ENCODE data around the gene NXPE3.
A peak's percentile ranks its signal among the peaks of the same experiment; 100 is the strongest.

Gene NXPE3

GRCh38 chr3:101868534-101869464 is 89.8 kb downstream of the NXPE3 start:
- no peaks in the 10 kb centered on the region for H3K36me3 ChIP-seq (ENCODE audit: control insufficient read depth in 1 of 2, insufficient read depth in 2 of 2, low read length in 2 of 2)
- H3K4me3 ChIP-seq (ENCODE audit: low read depth in 1 of 2, low read length in 2 of 2): peak overlapping the region in 1 of 2 donors; percentile 33
- H3K9ac ChIP-seq (ENCODE audit: low read depth in 1 of 2, low read length in 2 of 2): no peak overlapping the region
- H3K27me3 ChIP-seq (ENCODE audit: control insufficient read depth in 1 of 2, insufficient read depth in 2 of 2, low read length in 2 of 2): no peaks in the 10 kb centered on the region
- H3K9me3 ChIP-seq (ENCODE audit: control insufficient read depth in 1 of 2, low read length in 2 of 2): no peaks in the 10 kb centered on the region
- H3K4me1 ChIP-seq (ENCODE audit: control insufficient read depth in 1 of 2, insufficient read depth in 2 of 2, low read length in 2 of 2): peaks cover 11 to 16% of the 10 kb centered on the region in 2 donors
- H3K27ac ChIP-seq (ENCODE audit: low read depth, low read length): no peak overlapping the region

GRCh38 chr3:101870138-101870537 is 91.1 kb downstream of the NXPE3 start:
- Histone ChIP-seq H3K9me3 (ENCODE audit: control insufficient read depth in 1 of 2, low read length in 2 of 2) (no peaks in the 10 kb centered on the region), H3K27me3 (ENCODE audit: control insufficient read depth in 1 of 2, insufficient read depth in 2 of 2, low read length in 2 of 2) (no peaks in the 10 kb centered on the region), H3K4me3 (ENCODE audit: low read depth in 1 of 2, low read length in 2 of 2) (no peak overlapping the region), H3K9ac (ENCODE audit: low read depth in 1 of 2, low read length in 2 of 2) (no peak overlapping the region), H3K36me3 (ENCODE audit: control insufficient read depth in 1 of 2, insufficient read depth in 2 of 2, low read length in 2 of 2) (no peaks in the 10 kb centered on the region), H3K27ac (ENCODE audit: low read depth, low read length) (no peak overlapping the region), H3K4me1 (ENCODE audit: control insufficient read depth in 1 of 2, insufficient read depth in 2 of 2, low read length in 2 of 2) (peaks cover 11 to 16% of the 10 kb centered on the region in 2 donors)

- Histone ChIP-seq H3K36me3 (ENCODE audit: control insufficient read depth in 1 of 2, insufficient read depth in 2 of 2, low read length in 2 of 2) (no peaks in the 10 kb centered on the region), H3K27ac (ENCODE audit: low read depth, low read length) (no peak overlapping the region), H3K4me1 (ENCODE audit: control insufficient read depth in 1 of 2, insufficient read depth in 2 of 2, low read length in 2 of 2) (peaks cover 3 to 10% of the 10 kb centered on the region in 2 donors)
These were observed 94.6 kb downstream of the NXPE3 start for GRCh38 chr3:101873619-101874018.

GRCh38 chr3:101876142-101876541 is 97.1 kb downstream of the NXPE3 start:
- no peaks in the 10 kb centered on the region for H3K9me3 ChIP-seq (ENCODE audit: control insufficient read depth in 1 of 2, low read length in 2 of 2)
- no peaks in the 10 kb centered on the region for H3K36me3 ChIP-seq (ENCODE audit: control insufficient read depth in 1 of 2, insufficient read depth in 2 of 2, low read length in 2 of 2)
- H3K4me3 ChIP-seq (ENCODE audit: low read depth in 1 of 2, low read length in 2 of 2): no peak overlapping the region
- H3K4me1 ChIP-seq (ENCODE audit: control insufficient read depth in 1 of 2, insufficient read depth in 2 of 2, low read length in 2 of 2): peaks cover 0 to 4% of the 10 kb centered on the region in 2 donors
- H3K27ac ChIP-seq (ENCODE audit: low read depth, low read length): no peak overlapping the region
- H3K27me3 ChIP-seq (ENCODE audit: control insufficient read depth in 1 of 2, insufficient read depth in 2 of 2, low read length in 2 of 2): no peaks in the 10 kb centered on the region
- H3K9ac ChIP-seq (ENCODE audit: low read depth in 1 of 2, low read length in 2 of 2): no peak overlapping the region

More at GRCh38 chr3:101873619-101874018, 94.6 kb downstream of the NXPE3 start:
- Histone ChIP-seq H3K27me3 (ENCODE audit: control insufficient read depth in 1 of 2, insufficient read depth in 2 of 2, low read length in 2 of 2) (no peaks in the 10 kb centered on the region), H3K4me3 (ENCODE audit: low read depth in 1 of 2, low read length in 2 of 2) (no peak overlapping the region), H3K9ac (ENCODE audit: low read depth in 1 of 2, low read length in 2 of 2) (no peak overlapping the region), H3K9me3 (ENCODE audit: control insufficient read depth in 1 of 2, low read length in 2 of 2) (no peaks in the 10 kb centered on the region)
